Upper lobe of left lung (tissue), 6 donors: ENCODE data around the gene NLGN1. TPM values are rescaled to one million over a fixed set of nuclear protein-coding genes. Genes with fewer than 3 reads are reported as not detected.

Experiments
- ATAC-seq, 2 donors: fragments of 200-7000 bp; cut with Tn5 transposase; one replicate each; pipeline ENCODE4 v1.9.1; 2022; ENCODE audit warnings: mild to moderate bottlenecking in 2 of 2, moderate library complexity in 2 of 2; ENCODE audit not compliant: low FRiP score in 2 of 2
- DNase-seq, 2 donors: peaks; one replicate each; pipeline ENCODE4 v3.0.0-alpha.2; 2019 to 2020
- H3K27ac ChIP-seq, 4 donors: fragments of 200-600 bp; sonication (generic); one replicate each; pipeline ENCODE4 v1.5.1; 2016 to 2019
- H3K27me3 ChIP-seq, 4 donors: fragments of 200-600 bp; sonication (generic); one replicate each; pipeline ENCODE4 v1.5.1; 2017 to 2019
- H3K36me3 ChIP-seq, 4 donors: fragments of 200-600 bp; sonication (generic); one replicate each; pipeline ENCODE4 v1.5.1; 2016 to 2019
- H3K4me1 ChIP-seq, 4 donors: fragments of 200-600 bp; sonication (generic); one replicate each; pipeline ENCODE4 v1.5.1; 2018 to 2019
- H3K4me3 ChIP-seq, 4 donors: fragments of 200-600 bp; sonication (generic); one replicate each; pipeline ENCODE4 v1.5.1; 2017 to 2019; ENCODE audit warnings: mild to moderate bottlenecking in 2 of 4, moderate library complexity in 1 of 4
- H3K9me3 ChIP-seq, 4 donors: fragments of 200-600 bp; sonication (generic); one replicate each; pipeline ENCODE4 v1.5.1; 2018 to 2019
- CTCF ChIP-seq, 6 experiments: fragments of 450-650 bp in 4 of 6; fragments of 200-600 bp in 2 of 6; sonication (generic) in 2 of 6; IDR thresholded peaks; one replicate each; pipeline ENCODE4 v1.5.1; 2016 to 2019; ENCODE audit warnings: antibody characterized with exemption in 6 of 6
- EP300 ChIP-seq, 4 donors: sonication (generic); formaldehyde crosslinking; IDR thresholded peaks; one replicate each; pipeline ENCODE4 v1.5.1; 2017; ENCODE audit warnings: antibody characterized with exemption in 4 of 4, control low read depth in 2 of 4
- POLR2A ChIP-seq, 4 donors: fragments of 450-650 bp; IDR thresholded peaks; one replicate each; pipeline ENCODE4 v1.5.1; 2016 to 2017; ENCODE audit warnings: antibody characterized with exemption in 4 of 4, mild to moderate bottlenecking in 2 of 4
- POLR2AphosphoS5 ChIP-seq, 2 donors: sonication (generic); formaldehyde crosslinking; IDR thresholded peaks; one replicate each; pipeline ENCODE4 v1.5.1; 2017; ENCODE audit warnings: antibody characterized with exemption in 2 of 2
- WGBS, 2 donors: methylation state at CpG; one replicate each; pipeline ENCODE4 v1.1.5; 2017 to 2018; 5-methylcytosine and 5-hydroxymethylcytosine counted together
- total RNA-seq, 6 donors: library from RNA; depleted of rRNA in 4 of 6; stranded (reverse); fragments of >200 nt in 4 of 6; gene quantifications; one replicate each; pipeline versions ENCODE4 v1.1.0 to v1.2.1, GENCODE V29; 2016 to 2021
- donor health status: DM: no; HTN: no; CAD: no; lungs with moderate emphysema.
- donor health status: DM: no; HTN: yes; CAD: no; lungs with severe emphysema.

NLGN1 gene
- total RNA-seq, 6 donors from 2014 or later = under 0.01 to 3.5 (median 1.9) TPM

DNA sequence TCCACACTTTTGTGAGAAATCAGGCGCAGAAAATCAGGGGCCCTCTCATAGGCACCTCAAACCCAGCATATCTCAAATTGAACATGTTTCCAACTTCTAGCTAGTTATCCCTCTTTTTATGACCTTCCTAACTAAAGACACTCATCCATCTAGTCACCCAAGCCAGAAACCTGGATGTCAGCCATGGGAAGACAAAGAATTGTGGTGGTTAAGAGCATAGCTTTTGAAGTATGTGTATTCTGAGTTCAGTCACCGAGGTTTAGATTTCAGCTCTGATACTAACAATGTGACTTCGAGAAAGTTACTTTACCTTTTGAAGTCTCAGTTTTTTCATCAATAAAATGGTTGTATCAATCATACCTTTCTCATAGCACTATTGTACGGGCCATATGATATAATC is 495.5 kb downstream of the NLGN1 start:
- TF ChIP-seq POLR2AphosphoS5 (IDR thresholded peaks at IDR 0.05) (no peak), POLR2A (IDR thresholded peaks at IDR 0.05) (no peak), CTCF (IDR thresholded peaks at IDR 0.05) (no peak), EP300 (IDR thresholded peaks at IDR 0.05) (no peak)
- Histone ChIP-seq H3K4me3 (no peak overlapping the region), H3K36me3 (no peaks in the 10 kb centered on the region), H3K9me3 (no peaks in the 10 kb centered on the region), H3K4me1 (no peaks in the 10 kb centered on the region), H3K27me3 (no peaks in the 10 kb centered on the region), H3K27ac (no peak overlapping the region)
- DNase-seq = no peak
- no peak for ATAC-seq
- WGBS, 2 donors = 83 to 90% methylated on average over 4 of the region's 4 CpGs

DNA sequence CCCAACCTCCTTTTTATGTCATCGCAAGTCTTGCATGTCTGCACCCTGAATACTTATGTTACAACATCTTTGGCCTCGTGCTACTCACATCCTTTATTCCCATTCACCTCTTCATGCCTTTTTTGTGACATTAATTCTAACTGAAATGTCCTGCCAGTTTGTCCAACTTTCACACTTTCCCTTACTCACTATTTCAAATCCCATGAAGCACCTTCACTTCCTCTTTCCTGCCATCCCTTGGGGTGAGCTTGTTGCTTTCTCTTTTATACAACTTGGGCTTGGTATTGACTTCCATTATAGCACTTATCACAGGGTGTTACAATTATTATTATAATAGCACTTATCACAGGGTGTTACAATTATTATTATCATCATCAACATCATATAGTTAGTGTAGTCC is 496.3 kb downstream of the NLGN1 start:
- H3K27ac ChIP-seq = no peak overlapping the region
- TF ChIP-seq CTCF (IDR thresholded peaks at IDR 0.05) (no peak), POLR2A (IDR thresholded peaks at IDR 0.05) (no peak), EP300 (IDR thresholded peaks at IDR 0.05) (no peak), POLR2AphosphoS5 (IDR thresholded peaks at IDR 0.05) (no peak)
- no peaks in the 10 kb centered on the region for H3K9me3 ChIP-seq
- no peak overlapping the region for H3K4me3 ChIP-seq
- no peaks in the 10 kb centered on the region for H3K4me1 ChIP-seq
- WGBS, 2 donors = 83 to 90% methylated on average over 2 of the region's 2 CpGs
- DNase-seq (no peak), ATAC-seq (no peak)
- no peaks in the 10 kb centered on the region for H3K36me3 ChIP-seq
- H3K27me3 ChIP-seq = no peaks in the 10 kb centered on the region

GRCh38 chr3:173897631-173898030 is 500.1 kb downstream of the NLGN1 start:
- no peak for ATAC-seq
- no peak overlapping the region for H3K27ac ChIP-seq
- H3K36me3 ChIP-seq = no peaks in the 10 kb centered on the region
- DNase-seq = no peak
- TF ChIP-seq CTCF (IDR thresholded peaks at IDR 0.05) (no peak), EP300 (IDR thresholded peaks at IDR 0.05) (no peak), POLR2AphosphoS5 (IDR thresholded peaks at IDR 0.05) (no peak), POLR2A (IDR thresholded peaks at IDR 0.05) (no peak)
- H3K27me3 ChIP-seq = no peaks in the 10 kb centered on the region
- H3K9me3 ChIP-seq = no peaks in the 10 kb centered on the region
- H3K4me3 ChIP-seq = no peak overlapping the region
- no peaks in the 10 kb centered on the region for H3K4me1 ChIP-seq

DNA sequence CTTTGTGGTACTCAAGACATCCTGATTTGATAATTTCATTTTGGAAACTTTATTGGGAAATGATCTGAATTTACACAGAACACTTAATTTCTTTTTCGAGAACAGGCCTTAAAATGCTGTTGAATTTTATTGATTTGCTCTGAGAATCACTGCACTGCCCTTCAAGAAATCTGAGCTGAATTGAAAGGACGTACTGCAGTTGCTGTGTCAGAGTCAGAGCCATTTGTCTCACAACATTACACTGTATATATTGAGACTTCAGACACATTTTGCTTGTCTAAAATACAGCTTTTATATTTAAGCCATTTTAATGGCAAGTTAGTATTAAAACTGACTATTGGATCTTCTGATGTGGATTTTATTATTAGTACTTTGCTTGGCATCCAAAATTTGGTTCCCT is 504.1 kb downstream of the NLGN1 start:
- Histone ChIP-seq H3K4me3 (no peak overlapping the region), H3K36me3 (no peaks in the 10 kb centered on the region), H3K27me3 (no peaks in the 10 kb centered on the region), H3K9me3 (no peaks in the 10 kb centered on the region), H3K4me1 (no peaks in the 10 kb centered on the region), H3K27ac (no peak overlapping the region)
- WGBS, 2 donors = 81% methylated on average over 2 of the region's 2 CpGs
- no peak for ATAC-seq
- TF ChIP-seq EP300 (IDR thresholded peaks at IDR 0.05) = no peak
- no peak for TF ChIP-seq CTCF (IDR thresholded peaks at IDR 0.05)
- TF ChIP-seq POLR2AphosphoS5 (IDR thresholded peaks at IDR 0.05) = no peak
- no peak for TF ChIP-seq POLR2A (IDR thresholded peaks at IDR 0.05)
- no peak for DNase-seq

- Histone ChIP-seq H3K27ac (no peak overlapping the region), H3K4me3 (no peak overlapping the region), H3K4me1 (no peaks in the 10 kb centered on the region), H3K9me3 (no peaks in the 10 kb centered on the region), H3K27me3 (no peaks in the 10 kb centered on the region), H3K36me3 (no peaks in the 10 kb centered on the region)
- DNase-seq (no peak), ATAC-seq (no peak)
- TF ChIP-seq EP300 (IDR thresholded peaks at IDR 0.05) (no peak), CTCF (IDR thresholded peaks at IDR 0.05) (no peak), POLR2AphosphoS5 (IDR thresholded peaks at IDR 0.05) (no peak)
- WGBS, 2 donors = 88 to 95% methylated on average over 1 of the region's 1 CpG
These were observed 504.9 kb downstream of the NLGN1 start for GRCh38 chr3:173902401-173902800.
